Endodermal cell (in vitro differentiated cells): ENCODE data around the gene LIMS2. TPM values are rescaled to one million over a fixed set of nuclear protein-coding genes. Genes with fewer than 3 reads are reported as not detected.

ENCODE experiments used
- DNase-seq: peaks from one replicate; pipeline ENCODE4 v3.0.0-alpha.2; 2017
- H3K27ac ChIP-seq: 2 replicates; pipeline ENCODE4 v1.5.1; 2013; ENCODE audit warnings: mild to moderate bottlenecking, low read depth, low read length, moderate library complexity
- H3K27me3 ChIP-seq: 2 replicates; pipeline ENCODE4 v1.6.1; 2013; ENCODE audit warnings: mild to moderate bottlenecking, low read length, moderate library complexity; ENCODE audit not compliant: insufficient read depth, control insufficient read depth, poor library complexity, severe bottlenecking
- H3K36me3 ChIP-seq: 2 replicates; pipeline ENCODE4 v1.7.0; 2013; ENCODE audit warnings: mild to moderate bottlenecking, low read length, moderate library complexity; ENCODE audit not compliant: control insufficient read depth, insufficient read depth
- H3K4me1 ChIP-seq: one replicate; pipeline ENCODE4 v1.7.0; 2013; ENCODE audit warnings: low read length; ENCODE audit not compliant: control insufficient read depth, insufficient read depth
- H3K4me3 ChIP-seq: 2 replicates; pipeline ENCODE4 v1.5.1; 2013; ENCODE audit warnings: mild to moderate bottlenecking, low read length, moderate library complexity
- H3K9ac ChIP-seq: 2 replicates; pipeline ENCODE4 v1.6.1; 2013; ENCODE audit warnings: mild to moderate bottlenecking, low read length, moderate library complexity; ENCODE audit not compliant: poor library complexity, severe bottlenecking; ENCODE audit errors: extremely low read depth
- H3K9me3 ChIP-seq: 2 replicates; pipeline ENCODE4 v1.6.1; 2013; ENCODE audit warnings: mild to moderate bottlenecking, low read length, moderate library complexity; ENCODE audit not compliant: control insufficient read depth
- H3K27ac Mint-ChIP-seq: 2 replicates; pipeline ENCODE4 v1.8.0; 2020; ENCODE audit warnings: mixed read lengths
- H3K27me3 Mint-ChIP-seq: 2 replicates; pipeline ENCODE4 v1.8.0; 2021; ENCODE audit warnings: mild to moderate bottlenecking, mixed read lengths; ENCODE audit not compliant: insufficient read depth
- H3K36me3 Mint-ChIP-seq: 2 replicates; pipeline ENCODE4 v1.8.0; 2020; ENCODE audit warnings: low read depth, mixed read lengths
- H3K4me1 Mint-ChIP-seq: 2 replicates; pipeline ENCODE4 v1.8.0; 2020; ENCODE audit warnings: mixed read lengths
- H3K4me3 Mint-ChIP-seq: 2 replicates; pipeline ENCODE4 v1.8.0; 2020; ENCODE audit warnings: mild to moderate bottlenecking, moderate library complexity, mixed read lengths
- H3K9me3 Mint-ChIP-seq: 2 replicates; pipeline ENCODE4 v1.8.0; 2020; ENCODE audit warnings: mild to moderate bottlenecking, mixed read lengths
- CTCF ChIP-seq: fragments of 200-600 bp; sonication (generic); conservative IDR thresholded peaks from 2 replicates; pipeline ENCODE4 v1.5.0; 2021; ENCODE audit warnings: antibody characterized with exemption, mild to moderate bottlenecking
- WGBS, 2 experiments: methylation state at CpG; one replicate each; pipeline versions ENCODE4 v1.1.5 to v1.1.7; 2013; ENCODE audit warnings: missing lambda C conversion rate in 2 of 2, mixed read lengths in 1 of 2; ENCODE audit not compliant: insufficient coverage in 1 of 2, insufficient read length in 1 of 2; 5-methylcytosine and 5-hydroxymethylcytosine counted together
- total RNA-seq, 2 donors: library from RNA; stranded (reverse); fragmentation: NEBNext Ultra II Directional in 1 of 2; extraction: Animal tissue kit (Norgen Biotek cat#: 25700) in 1 of 2; gene quantifications; 2 replicates in 1 of 2; 3 replicates in 1 of 2; pipeline ENCODE4 v1.2.1, GENCODE V29; 2021

Gene LIMS2
- total RNA-seq, 2 donors from 2014 or later = 3.9 to 9.8 TPM

- peaks cover 8% of the 10 kb centered on the region for H3K27me3 Mint-ChIP-seq
- H3K4me3 Mint-ChIP-seq = peak within 1 kb of the TSS; percentile 72
- Histone ChIP-seq H3K9ac (peak within 1 kb of the TSS; percentile 82), H3K36me3 (peaks cover 39% of the 10 kb centered on the region), H3K27me3 (no peaks in the 10 kb centered on the region), H3K4me3 (peak within 1 kb of the TSS; percentile 86), H3K4me1 (peaks cover 3% of the 10 kb centered on the region), H3K9me3 (no peaks in the 10 kb centered on the region), H3K27ac (peak within 1 kb of the TSS; percentile 92)
- peaks cover 28% of the 10 kb centered on the region for H3K36me3 Mint-ChIP-seq
- H3K27ac Mint-ChIP-seq = peak within 1 kb of the TSS; percentile 97
- H3K4me1 Mint-ChIP-seq = peaks cover 16% of the 10 kb centered on the region
- peak; percentile 97 for DNase-seq
- no peaks in the 10 kb centered on the region for H3K9me3 Mint-ChIP-seq
- 0% methylated on average over 11 to 44 of the region's 44 CpGs for WGBS, 2 experiments
- TF ChIP-seq CTCF = no peak
Measured at GRCh38 chr2:127701193-127701650, 25.9 kb upstream of the LIMS2 start, which contains the start of gene SFT2D3. Gene SFT2D3 (plus strand): TSS chr2:127701497. CDS start chr2:127701529, 32 bp downstream.

DNA sequence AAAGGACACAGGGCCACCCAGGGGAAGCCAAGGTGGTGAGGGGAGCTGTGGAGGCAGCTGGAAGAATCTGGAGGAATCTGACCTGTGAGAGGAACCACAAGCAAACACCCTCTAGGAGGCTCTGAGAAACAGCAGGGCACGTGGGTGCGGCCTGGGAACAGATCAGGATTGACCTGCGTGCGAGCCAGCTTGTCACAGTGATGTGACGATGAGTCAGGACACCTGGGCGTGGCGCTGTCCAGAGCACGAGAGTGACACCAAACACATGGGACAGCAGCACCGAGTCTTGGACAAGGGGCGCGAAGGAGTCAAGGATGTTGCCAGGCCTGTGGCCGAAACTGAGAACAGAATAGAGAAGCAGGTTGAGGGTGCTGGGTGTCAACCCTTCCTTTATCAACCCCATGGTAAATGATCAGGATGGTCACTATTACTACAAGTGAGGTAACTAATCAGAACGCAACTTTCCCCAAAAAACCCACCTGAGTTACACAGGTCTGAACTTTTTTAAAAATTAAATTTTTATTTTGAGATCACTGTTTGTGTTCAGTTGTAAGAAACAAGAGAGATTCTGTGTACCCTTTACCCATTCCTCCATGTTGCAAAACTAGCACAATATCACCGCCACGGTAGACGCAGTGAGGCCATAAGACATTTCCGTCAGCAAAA is 25.3 kb upstream of the LIMS2 start:
- Mint-ChIP-seq H3K27ac (peak overlapping the region; percentile 97), H3K4me3 (peak overlapping the region; percentile 72), H3K36me3 (peaks cover 24% of the 10 kb centered on the region), H3K4me1 (peaks cover 16% of the 10 kb centered on the region), H3K27me3 (peaks cover 8% of the 10 kb centered on the region), H3K9me3 (no peaks in the 10 kb centered on the region)
- peaks cover 33% of the 10 kb centered on the region for H3K36me3 ChIP-seq
- no peaks in the 10 kb centered on the region for H3K27me3 ChIP-seq
- H3K9ac ChIP-seq = peak overlapping the region; percentile 82
- 43 to 55% methylated on average over 16 to 17 of the region's 17 CpGs for WGBS, 2 experiments
- H3K4me1 ChIP-seq = peaks cover 3% of the 10 kb centered on the region
- DNase-seq = peak; percentile 95
- H3K27ac ChIP-seq = peak overlapping the region; percentile 92
- no peak for TF ChIP-seq CTCF
- H3K4me3 ChIP-seq = peak overlapping the region; percentile 86
- no peaks in the 10 kb centered on the region for H3K9me3 ChIP-seq

DNA sequence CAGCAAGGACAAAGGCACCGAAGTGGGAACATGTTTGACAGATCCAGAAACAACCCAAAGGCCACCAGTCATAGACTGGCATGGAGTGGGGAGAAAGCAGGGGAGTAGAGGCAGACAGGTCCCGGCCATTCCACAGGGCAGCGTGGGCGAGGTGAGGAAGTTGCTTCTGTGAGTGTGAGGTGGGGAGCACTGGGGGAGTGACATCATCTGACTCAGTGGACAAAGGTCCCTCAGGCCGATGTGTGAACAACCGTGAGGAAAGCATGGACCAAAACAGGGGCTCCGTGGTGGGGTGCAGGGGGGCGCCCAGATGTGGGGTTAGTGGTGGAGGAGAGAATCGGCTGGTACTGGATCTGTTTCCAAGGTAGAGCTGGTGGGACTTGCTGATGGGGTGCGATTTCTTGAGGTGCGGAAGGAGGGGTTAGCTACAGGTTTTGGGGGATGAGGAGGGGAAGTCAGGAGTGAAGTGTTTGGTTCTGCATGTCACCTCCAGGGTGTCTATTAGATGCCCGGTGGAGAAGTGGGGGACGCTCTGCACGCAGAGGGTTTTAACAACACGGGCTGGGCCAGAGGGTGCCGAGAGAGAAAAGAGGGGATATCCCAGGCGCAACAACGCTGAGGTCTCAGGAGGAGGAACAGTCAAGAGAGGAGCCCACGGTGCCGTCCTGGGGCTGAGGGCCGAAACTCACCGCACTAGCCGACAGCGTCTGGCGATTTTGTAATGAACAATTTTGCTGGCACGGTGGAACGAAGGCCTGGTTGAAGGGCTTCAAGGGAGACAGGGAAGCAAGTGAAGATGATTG is 23.4 kb upstream of the LIMS2 start:
- DNase-seq = peak; percentile 47
- Histone ChIP-seq H3K9me3 (no peaks in the 10 kb centered on the region), H3K36me3 (peaks cover 14% of the 10 kb centered on the region), H3K27ac (no peak overlapping the region), H3K4me3 (no peak overlapping the region), H3K4me1 (peaks cover 3% of the 10 kb centered on the region), H3K27me3 (no peaks in the 10 kb centered on the region), H3K9ac (no peak overlapping the region)
- Mint-ChIP-seq H3K27me3 (peaks cover 8% of the 10 kb centered on the region), H3K36me3 (peaks cover 9% of the 10 kb centered on the region), H3K4me1 (peaks cover 16% of the 10 kb centered on the region), H3K27ac (peak overlapping the region; percentile 75), H3K4me3 (no peak overlapping the region), H3K9me3 (no peaks in the 10 kb centered on the region)
- WGBS, 2 experiments = 96 to 98% methylated on average over 19 to 27 of the region's 27 CpGs
- no peak for TF ChIP-seq CTCF
